NCI-H2107 treated with DMSO at 0.1 percent for 48 hours (cell line): ENCODE results near the gene TGFBR2.

ENCODE experiments used
- DNase-seq: peaks from one replicate; lab custom pipeline; 2025; ENCODE audit not compliant: unreplicated experiment; lab: John Stamatoyannopoulos, UW

The TGFBR2 gene

DNA sequence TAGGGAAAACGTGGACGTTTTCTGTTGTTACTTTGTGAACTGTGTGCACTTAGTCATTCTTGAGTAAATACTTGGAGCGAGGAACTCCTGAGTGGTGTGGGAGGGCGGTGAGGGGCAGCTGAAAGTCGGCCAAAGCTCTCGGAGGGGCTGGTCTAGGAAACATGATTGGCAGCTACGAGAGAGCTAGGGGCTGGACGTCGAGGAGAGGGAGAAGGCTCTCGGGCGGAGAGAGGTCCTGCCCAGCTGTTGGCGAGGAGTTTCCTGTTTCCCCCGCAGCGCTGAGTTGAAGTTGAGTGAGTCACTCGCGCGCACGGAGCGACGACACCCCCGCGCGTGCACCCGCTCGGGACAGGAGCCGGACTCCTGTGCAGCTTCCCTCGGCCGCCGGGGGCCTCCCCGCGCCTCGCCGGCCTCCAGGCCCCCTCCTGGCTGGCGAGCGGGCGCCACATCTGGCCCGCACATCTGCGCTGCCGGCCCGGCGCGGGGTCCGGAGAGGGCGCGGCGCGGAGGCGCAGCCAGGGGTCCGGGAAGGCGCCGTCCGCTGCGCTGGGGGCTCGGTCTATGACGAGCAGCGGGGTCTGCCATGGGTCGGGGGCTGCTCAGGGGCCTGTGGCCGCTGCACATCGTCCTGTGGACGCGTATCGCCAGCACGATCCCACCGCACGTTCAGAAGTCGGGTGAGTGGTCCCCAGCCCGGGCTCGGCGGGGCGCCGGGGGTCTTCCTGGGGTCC, at the start of gene TGFBR2:
Gene TGFBR2 (plus strand): TSS at position 301 of the 731 bp plus-strand sequence. CDS start 283 bp downstream, at position 584.
- DNase-seq = no peak

DNA sequence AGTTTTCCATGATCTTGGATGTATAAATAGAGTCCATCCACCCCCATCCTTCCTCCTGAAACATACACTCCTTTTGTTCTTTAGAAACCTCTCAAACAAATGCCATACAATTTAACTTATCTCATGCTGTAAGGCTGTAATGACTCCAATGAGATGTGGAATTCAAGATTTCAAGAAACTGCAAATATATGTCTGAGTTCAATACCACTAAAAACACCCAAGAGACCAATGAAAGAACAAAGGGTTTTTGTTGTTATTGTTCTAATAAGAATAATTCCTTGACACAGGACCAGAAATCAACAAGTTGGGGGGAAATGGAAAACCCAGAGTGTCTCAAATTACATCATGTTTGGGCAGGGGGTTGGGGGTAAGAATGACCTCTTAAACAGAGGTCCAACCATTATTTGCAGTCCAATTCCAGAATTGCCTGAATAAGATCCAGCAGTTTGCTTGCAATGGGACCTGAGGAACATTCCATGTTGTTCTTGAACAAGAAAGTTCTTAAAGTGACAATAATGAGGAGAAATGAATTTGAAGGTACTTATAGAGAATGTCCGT, 48.6 kb upstream of the TGFBR2 start:
- DNase-seq = no peak

DNA sequence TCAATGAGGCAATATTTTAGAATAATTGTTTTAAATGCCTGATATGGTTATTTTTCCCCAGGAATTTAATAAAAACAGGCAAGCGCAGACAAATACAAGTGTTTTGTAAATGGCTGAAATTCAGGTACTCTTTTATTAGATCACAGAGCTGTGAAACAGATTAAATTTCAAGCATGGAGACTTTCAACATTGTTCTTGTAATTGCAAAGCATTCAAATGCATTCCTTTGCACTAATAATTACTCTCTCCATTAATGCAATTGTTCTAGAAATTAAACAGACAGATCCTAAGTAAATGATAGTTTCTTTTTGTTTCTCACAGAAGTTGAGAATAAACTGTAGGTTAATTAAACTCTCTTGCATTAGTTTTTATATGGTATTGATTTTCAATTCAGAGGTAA, 42.4 kb upstream of the TGFBR2 start:
- DNase-seq = no peak

DNA sequence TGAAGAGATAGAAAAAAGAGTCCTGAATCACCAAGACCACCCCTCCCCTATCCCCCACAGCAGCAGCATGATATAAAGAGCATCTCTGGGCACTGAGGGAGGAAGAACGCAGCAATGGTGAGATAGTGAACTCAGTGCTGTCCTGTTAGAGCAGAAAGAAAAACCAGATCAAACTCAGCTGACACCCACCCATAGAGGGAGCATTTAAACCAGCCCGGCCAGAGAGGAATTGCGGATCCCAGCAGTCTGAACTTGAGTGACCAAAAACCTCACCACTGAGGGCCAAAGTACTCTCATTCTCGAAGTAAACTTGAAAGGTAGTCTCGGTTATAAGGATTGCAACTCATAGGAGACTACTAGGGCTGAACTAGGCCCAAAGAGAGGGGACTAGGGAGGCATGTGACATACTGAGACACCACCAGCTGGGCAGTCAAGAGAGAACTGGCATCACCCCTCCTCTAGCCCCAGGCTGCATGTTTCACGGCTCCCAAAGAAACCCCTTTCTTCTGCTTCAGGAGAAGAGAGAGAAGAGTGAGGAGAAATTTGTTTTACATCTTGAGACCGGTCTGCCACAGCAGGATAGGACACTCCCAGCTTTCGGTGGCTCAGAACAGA, 39.2 kb upstream of the TGFBR2 start:
- no peak for DNase-seq

DNA sequence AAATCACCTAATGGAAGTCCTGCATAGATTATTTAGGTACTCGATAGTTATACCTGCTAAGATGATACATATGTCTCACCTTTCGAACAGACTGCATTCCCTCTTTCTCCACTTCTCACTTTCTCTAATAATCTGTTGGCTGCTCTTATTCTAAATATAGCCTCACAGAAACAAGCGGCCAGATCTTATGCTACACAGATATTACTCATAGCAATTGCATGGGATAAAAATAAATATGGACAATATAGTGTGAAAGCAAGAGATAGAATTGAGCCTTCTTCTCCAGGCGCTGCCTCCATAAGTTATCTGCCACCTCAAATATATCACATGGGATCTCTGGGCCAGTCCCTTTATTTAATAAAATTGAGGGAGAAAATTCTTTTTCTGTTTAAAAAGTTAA, 29.5 kb upstream of the TGFBR2 start:
- no peak for DNase-seq

DNA sequence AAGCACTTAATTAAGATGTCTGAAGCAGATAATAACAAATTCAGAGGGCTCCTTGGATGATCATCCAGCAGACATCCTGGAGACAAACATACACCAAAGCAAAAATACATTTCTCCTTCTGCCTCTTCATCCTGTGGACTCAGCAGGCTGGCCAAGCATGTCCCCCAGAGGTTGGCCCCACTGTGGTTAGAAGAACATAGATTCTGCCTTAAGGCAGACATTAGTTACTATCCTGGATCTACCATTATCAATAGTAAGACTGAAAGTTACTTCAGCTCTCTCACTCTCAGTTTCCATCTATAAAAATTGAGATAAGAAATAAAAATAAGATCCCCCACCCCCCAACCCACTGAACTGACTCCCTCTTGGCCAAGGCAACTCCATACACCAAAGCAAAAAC, 28.6 kb upstream of the TGFBR2 start:
- no peak for DNase-seq

DNA sequence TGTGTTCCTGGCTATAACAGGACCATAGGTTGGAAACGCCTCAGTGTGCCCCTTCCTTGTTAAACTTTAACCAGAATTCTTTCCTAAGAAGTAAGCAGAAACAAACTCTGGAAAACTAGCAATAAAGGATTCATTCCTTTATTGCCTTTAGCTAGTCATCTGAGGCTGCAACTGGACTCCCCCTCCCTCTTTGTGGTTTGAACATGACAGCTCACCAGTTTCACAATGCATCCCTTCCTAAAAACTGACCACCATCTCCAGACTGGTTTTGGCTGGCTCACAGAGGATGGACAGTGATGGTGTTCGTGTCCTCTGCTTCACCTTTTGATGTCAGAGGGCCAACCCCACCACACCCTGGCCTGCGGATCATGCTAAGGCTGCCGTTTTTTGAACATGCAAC, 27.9 kb upstream of the TGFBR2 start:
- no peak for DNase-seq

DNA sequence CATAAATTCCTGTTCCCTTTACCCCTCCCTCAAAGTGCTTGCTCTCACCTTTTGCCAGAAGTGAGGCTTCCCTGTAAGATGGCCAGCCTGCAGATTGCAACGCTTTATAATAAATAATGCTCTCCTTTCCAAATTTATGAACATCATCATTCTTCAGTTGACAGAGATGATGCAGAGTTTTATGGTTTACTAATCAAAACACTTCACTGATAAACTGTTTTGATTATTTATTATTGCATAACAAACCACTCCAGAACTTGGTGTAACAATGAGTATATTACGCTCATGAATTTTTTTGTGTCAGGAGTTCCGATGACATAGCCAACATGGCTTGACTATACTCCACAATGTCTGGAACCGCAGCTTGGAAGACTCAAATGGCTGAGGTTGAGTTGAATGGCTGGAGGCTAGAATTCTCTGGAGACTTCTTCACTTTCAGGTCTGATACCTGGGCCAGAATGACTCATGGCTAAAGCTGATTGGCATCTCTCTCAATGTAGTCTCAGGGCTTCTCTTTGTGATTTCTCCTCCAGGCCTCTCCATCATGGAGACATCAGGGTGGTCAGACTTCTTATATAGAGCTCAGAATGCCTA, 27.3 kb upstream of the TGFBR2 start:
- no peak for DNase-seq

DNA sequence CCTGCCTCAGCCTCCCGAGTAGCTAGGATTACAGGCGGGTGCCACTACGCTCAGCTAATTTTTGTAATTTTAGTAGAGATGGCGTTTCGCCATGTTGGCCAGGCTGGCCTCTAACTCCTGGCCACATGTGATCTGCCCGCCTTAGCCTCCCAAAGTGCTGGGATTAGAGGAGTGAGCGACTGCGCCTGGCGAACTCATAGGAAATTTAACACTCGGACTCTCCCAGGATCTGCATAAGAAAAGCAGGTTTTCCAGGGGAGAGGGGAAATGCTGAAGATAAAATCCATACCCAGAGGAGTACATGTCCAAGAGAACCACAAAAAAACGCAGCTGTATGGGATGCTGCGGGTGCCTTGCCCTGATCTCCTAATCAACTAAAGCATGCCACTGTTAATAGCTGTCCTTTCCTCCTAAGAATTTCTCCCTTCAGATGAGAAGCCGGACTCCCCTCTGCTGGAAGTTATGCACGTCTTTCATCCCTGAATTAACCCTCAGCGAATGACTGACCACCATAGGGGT, 25.3 kb upstream of the TGFBR2 start:
- DNase-seq = no peak

DNA sequence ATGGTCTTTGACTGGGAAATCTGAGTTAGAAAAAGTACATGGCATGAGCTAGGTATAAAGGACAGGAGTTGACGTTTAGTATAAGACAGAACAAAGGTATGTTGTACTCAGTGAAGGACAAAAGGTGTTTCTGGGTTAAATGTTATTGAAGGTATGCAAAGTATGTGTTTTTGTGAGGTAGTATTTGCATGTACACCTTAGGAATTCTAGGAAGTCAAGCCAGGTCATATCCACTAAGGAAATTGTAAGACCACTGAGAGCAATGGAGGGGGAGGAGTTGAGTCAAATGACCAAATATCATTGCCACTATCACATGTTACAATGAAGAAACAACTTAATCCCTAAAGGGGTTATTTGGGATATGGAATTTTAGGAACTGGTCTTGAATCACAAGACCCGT, 24.4 kb upstream of the TGFBR2 start:
- DNase-seq = no peak

DNA sequence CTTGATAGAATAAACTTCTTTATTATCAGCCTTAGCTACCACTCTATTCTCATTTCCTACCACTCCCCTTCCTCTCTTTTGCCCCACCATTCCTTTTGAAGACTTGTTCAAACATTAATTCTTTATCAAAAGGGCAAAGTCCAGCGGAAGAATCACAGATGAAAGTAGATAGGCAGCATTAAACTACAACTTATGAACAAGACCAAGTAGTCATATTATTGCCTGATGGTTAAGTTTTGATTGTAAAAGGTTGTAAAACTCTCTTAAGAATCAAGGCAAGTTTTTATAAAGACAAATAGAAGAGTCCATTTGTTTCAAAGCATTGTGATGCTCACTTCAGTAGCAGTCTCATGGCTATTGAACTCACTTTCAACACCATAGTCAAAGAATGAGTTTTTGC, 22.4 kb upstream of the TGFBR2 start:
- no peak for DNase-seq

DNA sequence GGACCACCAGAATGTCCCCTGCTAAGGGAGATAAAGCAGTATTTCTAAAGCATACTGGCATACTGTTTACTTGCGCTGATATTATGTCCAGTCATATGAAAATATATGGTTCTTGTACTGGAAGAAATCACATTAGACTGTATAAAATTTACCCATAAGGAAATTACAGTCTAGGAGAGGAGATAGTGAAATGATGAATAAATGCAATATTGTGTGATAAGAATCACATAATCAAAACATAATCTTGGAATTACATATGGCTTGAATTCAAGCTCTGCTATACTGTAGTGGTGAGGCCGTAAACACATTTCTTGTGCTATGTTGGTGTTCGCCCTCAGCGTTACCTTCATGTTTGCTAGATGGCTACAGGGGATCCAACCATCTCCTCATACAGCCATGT, 20.7 kb upstream of the TGFBR2 start:
- no peak for DNase-seq

DNA sequence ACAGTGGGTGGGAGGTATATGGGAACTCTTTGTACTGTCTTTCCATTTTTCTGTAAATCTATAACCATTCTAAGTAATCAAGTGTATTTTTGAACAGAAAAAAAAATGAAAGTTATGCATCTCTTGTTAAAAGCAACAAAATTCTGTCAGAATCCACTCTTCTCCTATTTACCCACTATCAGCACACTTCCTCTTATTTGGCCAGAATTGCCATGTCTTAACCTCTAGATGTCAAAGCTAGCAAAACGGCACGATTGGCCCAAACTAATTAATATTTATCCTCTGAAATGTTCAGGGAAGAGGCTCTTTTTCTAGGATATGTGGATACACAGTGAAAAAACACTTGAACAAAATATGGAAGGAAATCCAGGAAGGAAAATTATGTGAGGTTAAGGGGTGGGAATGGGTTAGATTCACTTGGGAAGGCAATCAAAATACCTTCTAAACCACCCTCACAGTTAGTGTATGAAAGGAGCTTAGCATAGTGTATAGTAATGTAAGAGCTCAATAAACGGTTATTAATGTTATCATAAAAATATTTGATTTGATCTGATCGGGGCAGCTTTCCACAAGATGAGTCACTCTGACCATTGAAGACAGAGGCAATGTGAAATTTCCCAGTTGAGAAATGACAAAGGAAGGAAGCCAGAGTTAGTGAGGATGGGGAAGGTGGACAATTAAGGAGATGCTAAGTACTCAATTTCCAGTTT, 20.1 kb upstream of the TGFBR2 start:
- no peak for DNase-seq

DNA sequence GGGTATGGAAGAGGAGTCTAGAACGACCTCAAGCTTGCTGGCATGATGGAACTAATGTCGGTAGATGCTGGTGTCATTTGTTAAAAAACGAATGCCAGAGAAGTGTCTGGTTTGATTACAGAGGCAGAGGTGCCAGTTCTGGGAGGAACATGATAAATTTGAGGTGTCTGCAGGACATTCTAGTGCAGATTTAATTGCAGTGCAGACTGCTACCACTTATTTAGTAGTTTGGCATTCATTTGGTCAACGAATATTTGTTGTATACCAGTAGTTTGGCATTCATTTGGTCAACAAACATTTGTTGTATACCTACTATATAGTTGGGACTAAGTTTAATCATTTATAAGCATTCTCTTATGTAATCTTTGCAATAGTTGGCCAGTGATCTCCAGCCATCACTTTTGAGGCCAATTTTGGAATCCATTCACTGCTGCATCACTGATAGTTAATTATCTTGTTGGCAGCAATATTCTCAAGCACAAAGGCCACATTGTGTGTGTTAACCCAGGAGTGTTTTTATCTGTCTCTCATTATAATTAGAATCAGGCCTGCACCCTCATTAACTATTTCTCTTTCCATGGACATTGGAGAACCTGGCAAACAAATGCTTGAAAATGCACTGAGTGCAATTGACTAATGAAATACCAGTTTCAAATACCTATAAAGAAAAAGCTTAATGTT, 19.5 kb upstream of the TGFBR2 start:
- DNase-seq = no peak

DNA sequence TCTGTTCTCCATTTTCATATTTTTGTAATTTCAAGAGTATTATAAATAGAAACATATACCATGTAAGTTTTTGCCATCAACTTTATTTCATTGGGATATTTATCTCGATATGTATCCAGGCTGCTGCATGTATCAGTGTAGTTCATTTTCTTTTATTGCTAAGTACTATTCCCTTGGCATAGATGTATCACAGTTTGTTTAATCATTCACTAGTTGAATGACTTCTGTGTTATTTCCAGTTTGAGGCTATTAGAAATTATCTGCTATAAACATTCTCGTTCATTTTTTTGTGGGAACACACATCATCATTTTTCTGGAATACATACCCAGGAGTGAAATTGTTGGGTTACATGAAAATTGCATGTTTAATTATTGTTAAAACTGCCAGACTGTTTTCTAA, 18.5 kb upstream of the TGFBR2 start:
- DNase-seq = no peak

DNA sequence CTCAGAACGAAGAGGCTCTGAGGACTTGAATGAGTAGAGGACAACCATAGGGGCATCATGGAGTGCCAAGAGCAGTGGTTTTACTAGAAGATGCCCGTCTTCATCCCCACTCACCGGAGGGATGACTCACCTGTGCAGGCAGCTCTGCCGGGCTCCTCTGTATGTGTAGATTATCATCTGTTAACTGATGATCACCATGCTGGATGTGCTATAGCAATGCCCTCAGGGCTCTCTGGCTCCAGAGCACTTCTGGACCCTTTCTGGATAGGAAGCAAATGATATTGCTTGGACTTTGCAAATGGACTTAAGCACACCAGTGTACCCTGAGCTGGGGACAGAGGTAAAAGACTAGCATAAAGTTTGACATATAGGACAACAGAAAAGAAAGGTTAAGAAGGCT, 10.2 kb upstream of the TGFBR2 start:
- DNase-seq = no peak

DNA sequence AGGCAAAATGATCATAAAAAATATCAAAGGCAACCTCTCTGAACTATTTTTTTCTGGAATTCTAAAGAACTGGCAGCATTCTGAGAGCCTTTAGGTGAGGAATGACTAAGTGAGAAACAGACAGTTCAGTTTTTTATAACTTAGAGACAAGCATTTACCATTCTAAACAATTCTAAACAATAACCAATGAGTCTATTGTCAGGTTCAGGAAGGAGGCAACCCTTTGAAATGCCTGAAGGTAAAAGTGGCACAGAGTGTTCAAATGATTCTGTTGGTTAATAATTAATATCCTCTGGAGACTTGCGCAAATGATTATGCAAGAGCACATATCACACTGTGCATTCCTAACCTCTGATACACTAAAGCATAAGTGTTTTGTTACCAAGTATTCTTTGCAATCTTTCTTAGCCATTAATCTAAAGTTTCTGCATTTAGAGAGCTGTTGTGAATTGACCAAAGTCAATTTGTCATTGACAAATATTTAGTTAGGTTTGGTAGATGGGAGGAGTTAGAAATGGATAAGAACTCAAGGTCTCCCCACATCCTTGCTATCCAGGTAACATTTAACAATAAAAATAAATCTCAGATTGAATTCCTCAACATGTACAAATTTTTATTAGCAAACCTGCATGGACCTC, 9.2 kb upstream of the TGFBR2 start:
- DNase-seq = no peak

DNA sequence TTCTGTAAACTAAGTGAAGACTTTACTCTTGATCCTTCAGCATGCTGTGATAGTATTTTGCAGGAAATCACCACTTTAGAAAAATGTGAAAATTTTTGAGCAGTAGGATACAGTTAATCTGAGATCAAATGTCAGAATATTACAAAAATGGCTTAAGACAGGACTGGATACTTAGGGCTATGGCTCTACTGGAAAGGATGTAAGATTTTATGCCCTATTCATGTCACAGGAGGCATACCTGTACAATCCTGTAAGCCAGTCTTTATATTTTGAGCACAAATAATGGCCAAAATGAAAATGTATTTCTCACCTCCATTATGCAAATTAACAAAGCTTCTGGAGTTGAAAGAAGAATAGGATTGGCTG, 8.6 kb upstream of the TGFBR2 start:
- DNase-seq = no peak

DNA sequence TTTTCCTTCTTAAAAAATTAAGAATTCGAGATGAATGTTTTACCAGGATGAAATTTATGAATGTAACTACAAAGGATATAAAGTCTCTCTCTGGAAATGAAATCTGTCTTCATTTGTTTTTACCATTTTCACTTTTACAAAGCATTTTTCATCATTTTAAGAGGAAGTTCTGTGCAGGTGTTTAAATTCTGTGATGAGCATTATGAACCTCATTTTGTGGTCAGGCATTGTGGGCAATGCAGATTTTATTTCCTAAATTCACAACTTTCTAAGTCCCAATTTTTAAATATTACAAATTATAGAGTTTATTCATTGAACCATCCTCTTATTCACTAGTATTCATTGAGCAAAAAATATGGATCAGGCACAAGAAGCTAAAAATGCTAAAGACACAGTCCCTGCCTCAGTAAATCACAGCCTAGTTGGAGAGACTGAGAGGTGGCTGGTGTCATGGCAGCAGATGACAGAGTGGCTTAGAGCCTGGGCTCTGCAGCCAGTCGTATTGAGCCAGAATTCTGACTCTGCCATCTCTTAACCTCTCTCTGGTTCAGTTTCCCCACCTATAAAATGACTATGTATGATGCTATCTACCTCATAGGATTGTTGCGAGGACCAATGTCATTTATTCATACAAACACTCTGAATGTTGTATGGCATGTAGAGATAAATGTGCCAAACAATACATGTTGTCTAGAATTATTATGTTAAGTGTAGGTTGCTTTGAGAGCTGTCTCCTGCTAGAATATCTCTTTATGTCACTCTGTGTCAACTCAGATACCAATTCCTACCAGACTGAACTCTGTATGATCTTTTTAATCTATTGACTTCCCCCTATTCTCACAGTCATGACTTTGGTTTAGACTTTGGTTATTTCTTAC, 7.5 kb upstream of the TGFBR2 start:
- DNase-seq = no peak
